K562 (cell line): ENCODE data around the gene ENG. TPM values are rescaled to one million over a fixed set of nuclear protein-coding genes. Genes with fewer than 3 reads are reported as not detected.

Experiments
- AFF4 ChIP-seq: sonication (generic); formaldehyde crosslinking; IDR thresholded peaks from 2 replicates; pipeline ENCODE4 v1.8.0; 2023; ENCODE audit warnings: mild to moderate bottlenecking, missing genetic modification reagents
- ATF6 ChIP-seq: sonication (generic); formaldehyde crosslinking; IDR thresholded peaks from 2 replicates; pipeline ENCODE4 v1.4.0; 2020; ENCODE audit warnings: mild to moderate bottlenecking, missing genetic modification reagents
- DDX20 ChIP-seq: fragments of 450-650 bp; IDR thresholded peaks from 2 replicates; pipeline ENCODE4 v1.6.1; 2016; ENCODE audit warnings: missing genetic modification characterization, low read depth, mild to moderate bottlenecking, missing compliant biosample characterization, moderate library complexity
- JUN ChIP-seq, 2 experiments: sonication (generic) in 1 of 2; formaldehyde crosslinking in 1 of 2; IDR thresholded peaks; 2 replicates each; pipeline versions ENCODE4 v1.6.1 to v1.8.0; 2012 to 2022; ENCODE audit warnings: borderline replicate concordance in 2 of 2, mild to moderate bottlenecking in 2 of 2, improper control_type of control experiment in 1 of 2, low read depth in 1 of 2, low read length in 1 of 2, missing genetic modification reagents in 1 of 2
- KAT7 ChIP-seq: sonication (generic); formaldehyde crosslinking; IDR thresholded peaks from 2 replicates; pipeline ENCODE4 v1.8.0; 2022; ENCODE audit warnings: missing genetic modification reagents, mild to moderate bottlenecking, borderline replicate concordance
- MEIS2 ChIP-seq: fragments of 450-650 bp; IDR thresholded peaks from 2 replicates; pipeline ENCODE4 v1.6.1; 2014; ENCODE audit warnings: mild to moderate bottlenecking; ENCODE audit not compliant: partially characterized antibody
- MTA2 ChIP-seq: fragments of 450-650 bp; IDR thresholded peaks from 2 replicates; pipeline ENCODE4 v1.6.1; 2016; ENCODE audit warnings: low read depth
- SREBF1 ChIP-seq: fragments of 150-350 bp; IDR thresholded peaks from 2 replicates; pipeline ENCODE4 v1.6.1; 2014; ENCODE audit warnings: antibody characterized with exemption, low read depth, low read length, borderline replicate concordance
- SRF ChIP-seq, 2 experiments: fragments of 250-450, 450-650 bp in 1 of 2; sonication (Bioruptor Pico) in 1 of 2; sonication (generic) in 1 of 2; formaldehyde crosslinking; IDR thresholded peaks; 2 replicates each; pipeline versions ENCODE4 v1.5.0 to v1.5.1; 2020 to 2022; ENCODE audit warnings: mild to moderate bottlenecking in 1 of 2, missing genetic modification reagents in 1 of 2
- ZNF431 ChIP-seq: sonication (generic); formaldehyde crosslinking; IDR thresholded peaks from 2 replicates; pipeline ENCODE4 v1.8.0; 2022; ENCODE audit warnings: mild to moderate bottlenecking, missing genetic modification reagents
- polyA plus RNA-seq, 8 experiments: library from polyadenylated mRNA; depleted of rRNA in 4 of 8; stranded (reverse) in 5 of 8; unstranded in 3 of 8; fragments of >200 nt; fragmentation: Nextera tagmentation in 2 of 8; fragmentation: Illumina TruSeq in 1 of 8; extraction: Ambion mirVana in 2 of 8; extraction: Trizol in 1 of 8; gene quantifications; 2 replicates each; pipeline versions ENCODE4 v1.2.1 to v1.2.3, GENCODE V29; 2011 to 2014; ENCODE audit warnings: inconsistent platforms in 1 of 8, missing spikeins in 1 of 8
- total RNA-seq, 7 experiments: library from RNA; depleted of rRNA in 6 of 7; stranded (reverse); fragments of >200 nt in 6 of 7; fragmentation: Illumina TruSeq in 2 of 7; extraction: Trizol in 2 of 7; gene quantifications; 2 replicates each; pipeline versions ENCODE4 v1.2.1 to v1.2.3, GENCODE V29; 2011 to 2021; ENCODE audit warnings: low replicate concordance in 1 of 7

The ENG gene
- total and polyA plus RNA-seq, 9 of the 15 experiments (the other 6 are each of a cell fraction or from before 2014, with no cell fraction given), result 0.04 to 0.40 (median 0.14) TPM; not detected in 1

GRCh38 chr9:127785933-127786772, 68.3 kb downstream of the ENG start, which contains the start of gene CDK9 (continued):
- TF ChIP-seq DDX20 (tag), result no peak
- TF ChIP-seq ATF6 (CRISPR knock-in tag), result no peak
- TF ChIP-seq MTA2, result no peak
- no peak; a peak in 1 of 4 replicates for TF ChIP-seq SRF (CRISPR knock-in tag; IDR thresholded peaks at IDR 0.05)
- no peak for TF ChIP-seq ZNF431
- TF ChIP-seq JUN (IDR thresholded peaks at IDR 0.05; ENCODE audit: borderline replicate concordance, low read depth, low read length), result no peak
- no peak for TF ChIP-seq JUN (CRISPR knock-in tag; IDR thresholded peaks at IDR 0.05; ENCODE audit: borderline replicate concordance)
- TF ChIP-seq MEIS2, result peak; percentile 85
- TF ChIP-seq SREBF1, result no peak
- peak; percentile 15; the same call in 1 of the 2 replicates for TF ChIP-seq AFF4 (CRISPR knock-in tag)
- TF ChIP-seq KAT7 (CRISPR knock-in tag), result no peak; the same call in 1 of the 2 replicates
